ENCODE data around the gene NHERF1.

DNA sequence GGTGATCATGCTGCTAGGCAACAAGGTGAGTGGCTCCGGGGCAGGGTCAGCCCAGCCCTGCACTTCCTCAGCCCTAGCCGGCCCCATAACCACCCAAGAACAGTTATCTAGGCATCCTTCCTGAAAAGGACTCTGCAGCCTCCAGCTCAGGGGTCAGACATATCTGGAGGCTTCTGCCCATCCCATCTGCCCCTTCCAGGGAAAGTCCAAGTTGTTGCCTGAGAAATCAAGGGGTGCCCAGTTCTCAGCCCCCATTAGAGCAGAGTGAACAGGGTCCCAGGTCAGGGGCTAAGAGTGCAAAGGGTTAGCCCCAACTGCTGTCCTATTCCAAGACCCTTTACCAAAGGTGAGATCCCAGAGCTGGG, 4.1 kb upstream of the NHERF1 start:
- TF ChIP-seq, protein P1, sequence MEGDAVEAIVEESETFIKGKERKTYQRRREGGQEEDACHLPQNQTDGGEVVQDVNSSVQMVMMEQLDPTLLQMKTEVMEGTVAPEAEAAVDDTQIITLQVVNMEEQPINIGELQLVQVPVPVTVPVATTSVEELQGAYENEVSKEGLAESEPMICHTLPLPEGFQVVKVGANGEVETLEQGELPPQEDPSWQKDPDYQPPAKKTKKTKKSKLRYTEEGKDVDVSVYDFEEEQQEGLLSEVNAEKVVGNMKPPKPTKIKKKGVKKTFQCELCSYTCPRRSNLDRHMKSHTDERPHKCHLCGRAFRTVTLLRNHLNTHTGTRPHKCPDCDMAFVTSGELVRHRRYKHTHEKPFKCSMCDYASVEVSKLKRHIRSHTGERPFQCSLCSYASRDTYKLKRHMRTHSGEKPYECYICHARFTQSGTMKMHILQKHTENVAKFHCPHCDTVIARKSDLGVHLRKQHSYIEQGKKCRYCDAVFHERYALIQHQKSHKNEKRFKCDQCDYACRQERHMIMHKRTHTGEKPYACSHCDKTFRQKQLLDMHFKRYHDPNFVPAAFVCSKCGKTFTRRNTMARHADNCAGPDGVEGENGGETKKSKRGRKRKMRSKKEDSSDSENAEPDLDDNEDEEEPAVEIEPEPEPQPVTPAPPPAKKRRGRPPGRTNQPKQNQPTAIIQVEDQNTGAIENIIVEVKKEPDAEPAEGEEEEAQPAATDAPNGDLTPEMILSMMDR (optimal IDR thresholded peaks at IDR 0.05 in 1 of 3, IDR thresholded peaks at IDR 0.05 in 1 of 3, conservative IDR thresholded peaks at IDR 0.05 in 1 of 3; ENCODE audit: extremely low read depth in 1 of 3, insufficient read depth in 2 of 3, low read length in 3 of 3) = no peak
- no peak for TF ChIP-seq EZH2 (IDR thresholded peaks at IDR 0.05; ENCODE audit: low read length)
